DMS53 treated with DMSO at 0.1 percent for 48 hours (cell line): ENCODE measurements around the gene FNDC3B.
"Not testable (repeated sequence)": the region's sequence is repeated elsewhere in the genome, so short reads cannot be mapped to it uniquely, and the experiment has no call there.

ENCODE experiments used
- DNase-seq: peaks from one replicate; lab custom pipeline; 2025; ENCODE audit not compliant: unreplicated experiment; lab: John Stamatoyannopoulos, UW

FNDC3B gene

GRCh38 chr3:172039436-172040077 is at the start of gene FNDC3B:
TSS of gene FNDC3B (plus strand) at chr3:172039578. CDS start at chr3:172112480, 72,902 bp downstream.
- DNase-seq: peak; percentile 82

- DNase-seq: not testable (repeated sequence)
Observed at GRCh38 chr3:171990239-171990638, 49.1 kb upstream of the FNDC3B start.

- peak; percentile 14 for DNase-seq
Observed at GRCh38 chr3:171991166-171991565, 48.2 kb upstream of the FNDC3B start.

GRCh38 chr3:171994646-171995428 is 44.5 kb upstream of the FNDC3B start:
- DNase-seq: no peak

GRCh38 chr3:171995486-171995885 is 43.9 kb upstream of the FNDC3B start:
- DNase-seq: no peak

- DNase-seq: no peak
Observed at GRCh38 chr3:171996178-171996817, 43.1 kb upstream of the FNDC3B start.

- not testable (repeated sequence) for DNase-seq
Observed at GRCh38 chr3:171998731-171999130, 40.6 kb upstream of the FNDC3B start.

GRCh38 chr3:172001616-172002015 is 37.8 kb upstream of the FNDC3B start:
- not testable (repeated sequence) for DNase-seq

- peak; percentile 16 for DNase-seq
Observed at GRCh38 chr3:172002512-172003078, 36.8 kb upstream of the FNDC3B start.

GRCh38 chr3:172003146-172003545 is 36.2 kb upstream of the FNDC3B start:
- DNase-seq: no peak

GRCh38 chr3:172007065-172007370 is 32.4 kb upstream of the FNDC3B start:
- DNase-seq: no peak

GRCh38 chr3:172009803-172010202 is 29.6 kb upstream of the FNDC3B start:
- DNase-seq: no peak

- DNase-seq: no peak
Observed at GRCh38 chr3:172012775-172013174, 26.6 kb upstream of the FNDC3B start.

- DNase-seq: no peak
Observed at GRCh38 chr3:172014145-172014544, 25.2 kb upstream of the FNDC3B start.

- DNase-seq: no peak
Observed at GRCh38 chr3:172018364-172018763, 21.0 kb upstream of the FNDC3B start.

GRCh38 chr3:172020763-172021162 is 18.6 kb upstream of the FNDC3B start:
- DNase-seq: no peak

GRCh38 chr3:172021164-172021563 is 18.2 kb upstream of the FNDC3B start:
- no peak for DNase-seq

GRCh38 chr3:172021859-172022258 is 17.5 kb upstream of the FNDC3B start:
- no peak for DNase-seq

GRCh38 chr3:172023915-172024314 is 15.5 kb upstream of the FNDC3B start:
- no peak for DNase-seq

GRCh38 chr3:172024679-172025078 is 14.7 kb upstream of the FNDC3B start:
- no peak for DNase-seq

GRCh38 chr3:172029425-172030098 is 9.8 kb upstream of the FNDC3B start:
- no peak for DNase-seq
